Transverse colon (tissue), 4 donors: ENCODE results near the gene BICDL1.

Experiments
- POLR2AphosphoS5 ChIP-seq, 3 donors: sonication (generic); formaldehyde crosslinking; IDR thresholded peaks; one replicate each; pipeline ENCODE4 v1.6.1; 2016; ENCODE audit warnings: antibody characterized with exemption in 3 of 3
- TF ChIP-seq, protein P1 (sequence below), 5 experiments: fragments of 200-600 bp in 3 of 5; fragments of 450-650 bp in 2 of 5; sonication (generic) in 3 of 5; IDR thresholded peaks; 1 replicate in 2 of 5; 2 replicates in 3 of 5; pipeline ENCODE4 v1.5.1; 2016 to 2017; ENCODE audit warnings: antibody characterized with exemption in 5 of 5, inconsistent platforms in 3 of 5, mild to moderate bottlenecking in 2 of 5, moderate library complexity in 1 of 5

DNA sequence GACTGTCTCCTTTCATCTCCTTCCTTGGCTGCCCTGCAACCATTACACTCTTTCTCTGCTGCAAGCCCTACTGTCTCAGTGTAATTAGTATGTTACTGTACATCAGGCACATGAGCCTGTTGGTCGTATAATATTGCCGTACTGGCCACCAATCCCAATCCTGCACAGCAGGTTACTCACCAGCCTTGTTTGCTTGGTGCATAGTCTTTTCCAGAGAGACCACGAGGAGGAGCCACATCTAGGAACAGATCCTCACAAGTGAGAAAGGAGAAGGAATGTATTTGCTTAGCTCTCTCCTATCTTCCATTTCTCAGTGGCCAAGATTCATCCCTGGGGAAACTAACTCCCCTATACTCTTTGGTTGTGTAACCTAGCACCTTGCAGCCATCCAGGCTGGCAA lies 33.0 kb upstream of the BICDL1 start:
- TF ChIP-seq, protein P1, sequence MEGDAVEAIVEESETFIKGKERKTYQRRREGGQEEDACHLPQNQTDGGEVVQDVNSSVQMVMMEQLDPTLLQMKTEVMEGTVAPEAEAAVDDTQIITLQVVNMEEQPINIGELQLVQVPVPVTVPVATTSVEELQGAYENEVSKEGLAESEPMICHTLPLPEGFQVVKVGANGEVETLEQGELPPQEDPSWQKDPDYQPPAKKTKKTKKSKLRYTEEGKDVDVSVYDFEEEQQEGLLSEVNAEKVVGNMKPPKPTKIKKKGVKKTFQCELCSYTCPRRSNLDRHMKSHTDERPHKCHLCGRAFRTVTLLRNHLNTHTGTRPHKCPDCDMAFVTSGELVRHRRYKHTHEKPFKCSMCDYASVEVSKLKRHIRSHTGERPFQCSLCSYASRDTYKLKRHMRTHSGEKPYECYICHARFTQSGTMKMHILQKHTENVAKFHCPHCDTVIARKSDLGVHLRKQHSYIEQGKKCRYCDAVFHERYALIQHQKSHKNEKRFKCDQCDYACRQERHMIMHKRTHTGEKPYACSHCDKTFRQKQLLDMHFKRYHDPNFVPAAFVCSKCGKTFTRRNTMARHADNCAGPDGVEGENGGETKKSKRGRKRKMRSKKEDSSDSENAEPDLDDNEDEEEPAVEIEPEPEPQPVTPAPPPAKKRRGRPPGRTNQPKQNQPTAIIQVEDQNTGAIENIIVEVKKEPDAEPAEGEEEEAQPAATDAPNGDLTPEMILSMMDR (IDR thresholded peaks at IDR 0.05): no peak
- no peak for TF ChIP-seq POLR2AphosphoS5 (IDR thresholded peaks at IDR 0.05)
